ENCODE results near the gene MINK1. TPM values are rescaled to one million over a fixed set of nuclear protein-coding genes. Genes with fewer than 3 reads are reported as not detected.

Gene MINK1
- polyA plus RNA-seq, 2 of the 4 experiments (the other 2 are of a cell fraction), result 41.3 to 66.9 TPM

DNA sequence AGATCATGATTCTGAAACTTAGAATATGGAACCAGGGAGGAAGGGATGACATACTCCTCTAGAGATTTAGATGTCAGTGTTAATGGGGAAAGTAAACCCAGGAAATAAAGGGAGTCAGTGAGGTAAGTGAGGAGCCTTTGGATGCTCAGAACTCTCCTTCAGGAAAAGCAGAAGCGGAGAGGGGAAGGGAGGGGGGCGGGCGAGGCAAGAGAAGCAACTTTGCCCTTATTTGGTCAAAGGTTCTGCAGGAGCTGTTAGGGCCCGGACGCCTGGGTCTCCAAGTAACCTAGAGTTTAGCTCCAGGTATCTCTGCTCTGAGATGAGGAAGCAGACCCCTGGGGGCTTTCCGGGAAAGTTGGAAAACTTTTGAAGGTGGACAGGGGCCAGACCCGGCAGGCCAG, 113.9 kb downstream of the MINK1 start:
- ATAC-seq (no peak), DNase-seq (ENCODE audit: low read depth in 1 of 2, low spot score in 1 of 2) (peak in 1 of 2 experiments; percentile 64), FAIRE-seq (no peak)
- peaks cover 61% of the 10 kb centered on the region for H3K4me1 ChIP-seq
- TF ChIP-seq, protein P1, sequence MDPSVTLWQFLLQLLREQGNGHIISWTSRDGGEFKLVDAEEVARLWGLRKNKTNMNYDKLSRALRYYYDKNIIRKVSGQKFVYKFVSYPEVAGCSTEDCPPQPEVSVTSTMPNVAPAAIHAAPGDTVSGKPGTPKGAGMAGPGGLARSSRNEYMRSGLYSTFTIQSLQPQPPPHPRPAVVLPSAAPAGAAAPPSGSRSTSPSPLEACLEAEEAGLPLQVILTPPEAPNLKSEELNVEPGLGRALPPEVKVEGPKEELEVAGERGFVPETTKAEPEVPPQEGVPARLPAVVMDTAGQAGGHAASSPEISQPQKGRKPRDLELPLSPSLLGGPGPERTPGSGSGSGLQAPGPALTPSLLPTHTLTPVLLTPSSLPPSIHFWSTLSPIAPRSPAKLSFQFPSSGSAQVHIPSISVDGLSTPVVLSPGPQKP (IDR thresholded peaks at IDR 0.05; ENCODE audit: low read depth, low read length), result peak; percentile 70; the same call in 1 of the 2 replicates
- TF ChIP-seq, protein P2, sequence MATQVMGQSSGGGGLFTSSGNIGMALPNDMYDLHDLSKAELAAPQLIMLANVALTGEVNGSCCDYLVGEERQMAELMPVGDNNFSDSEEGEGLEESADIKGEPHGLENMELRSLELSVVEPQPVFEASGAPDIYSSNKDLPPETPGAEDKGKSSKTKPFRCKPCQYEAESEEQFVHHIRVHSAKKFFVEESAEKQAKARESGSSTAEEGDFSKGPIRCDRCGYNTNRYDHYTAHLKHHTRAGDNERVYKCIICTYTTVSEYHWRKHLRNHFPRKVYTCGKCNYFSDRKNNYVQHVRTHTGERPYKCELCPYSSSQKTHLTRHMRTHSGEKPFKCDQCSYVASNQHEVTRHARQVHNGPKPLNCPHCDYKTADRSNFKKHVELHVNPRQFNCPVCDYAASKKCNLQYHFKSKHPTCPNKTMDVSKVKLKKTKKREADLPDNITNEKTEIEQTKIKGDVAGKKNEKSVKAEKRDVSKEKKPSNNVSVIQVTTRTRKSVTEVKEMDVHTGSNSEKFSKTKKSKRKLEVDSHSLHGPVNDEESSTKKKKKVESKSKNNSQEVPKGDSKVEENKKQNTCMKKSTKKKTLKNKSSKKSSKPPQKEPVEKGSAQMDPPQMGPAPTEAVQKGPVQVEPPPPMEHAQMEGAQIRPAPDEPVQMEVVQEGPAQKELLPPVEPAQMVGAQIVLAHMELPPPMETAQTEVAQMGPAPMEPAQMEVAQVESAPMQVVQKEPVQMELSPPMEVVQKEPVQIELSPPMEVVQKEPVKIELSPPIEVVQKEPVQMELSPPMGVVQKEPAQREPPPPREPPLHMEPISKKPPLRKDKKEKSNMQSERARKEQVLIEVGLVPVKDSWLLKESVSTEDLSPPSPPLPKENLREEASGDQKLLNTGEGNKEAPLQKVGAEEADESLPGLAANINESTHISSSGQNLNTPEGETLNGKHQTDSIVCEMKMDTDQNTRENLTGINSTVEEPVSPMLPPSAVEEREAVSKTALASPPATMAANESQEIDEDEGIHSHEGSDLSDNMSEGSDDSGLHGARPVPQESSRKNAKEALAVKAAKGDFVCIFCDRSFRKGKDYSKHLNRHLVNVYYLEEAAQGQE (IDR thresholded peaks at IDR 0.05), result no peak
- 2% methylated on average over 5 of the region's 7 CpGs for WGBS (ENCODE audit: missing lambda C conversion rate)
- peak overlapping the region; percentile 98 for H3K4me3 ChIP-seq
- H3K9me3 ChIP-seq, result no peaks in the 10 kb centered on the region
- ChIA-PET POLR2A (interaction anchor here (1.9 to 5.3 kb wide), 2 partner anchors 20 to 157 kb away, joined by 7 to 67 read pairs; partner anchors contain the start of gene SPAG7), CTCF (interaction anchor here (1.0 to 3.7 kb wide), 4 partner anchors 21 to 50 kb away, joined by 3 to 17 read pairs (median 6); partner anchors contain the start of genes CAMTA2, INCA1 and SPAG7)
- H3K4me2 ChIP-seq, result peak overlapping the region; percentile 99
- H3K27ac ChIP-seq, result peak overlapping the region; percentile 99

Other genes starting within 250 kb of the MINK1 start
- gene SMTNL2, start 248.8 kb upstream of the MINK1 start, polyA plus RNA-seq (2011; rRNA removed), result 0.05 and 0.07 TPM in 2 replicates
- 0.06 to 0.21 TPM (median 0.10 TPM) in 3 replicates for gene SMTNL2, start 248.8 kb upstream of the MINK1 start, polyA plus RNA-seq (2017; fragmentation: RNase III; extraction: RNeasy Plus Mini Kit Qiagen cat#74134 plus additional on column Dnase treatment)
- gene ALOX15, start 191.7 kb upstream of the MINK1 start, polyA plus RNA-seq (2011; rRNA removed), result 0.12 and 0.15 TPM in 2 replicates
- 0.08 to 0.12 TPM in 2 of 3 replicates, not detected in the other for gene ALOX15, start 191.7 kb upstream of the MINK1 start, polyA plus RNA-seq (2017; fragmentation: RNase III; extraction: RNeasy Plus Mini Kit Qiagen cat#74134 plus additional on column Dnase treatment)
- 30.2 and 35.5 TPM in 2 replicates for gene PELP1, start 129.2 kb upstream of the MINK1 start, polyA plus RNA-seq (2011; rRNA removed)
- 52.5 to 60.0 TPM (median 56.1 TPM) in 3 replicates for gene PELP1, start 129.2 kb upstream of the MINK1 start, polyA plus RNA-seq (2017; fragmentation: RNase III; extraction: RNeasy Plus Mini Kit Qiagen cat#74134 plus additional on column Dnase treatment)
- gene ARRB2, start 122.7 kb upstream of the MINK1 start, polyA plus RNA-seq (2011; rRNA removed), result 73.1 and 74.9 TPM in 2 replicates
- gene ARRB2, start 122.7 kb upstream of the MINK1 start, polyA plus RNA-seq (2017; fragmentation: RNase III; extraction: RNeasy Plus Mini Kit Qiagen cat#74134 plus additional on column Dnase treatment), result 61.0 to 68.2 TPM (median 67.8 TPM) in 3 replicates
- gene MED11, start 101.9 kb upstream of the MINK1 start, polyA plus RNA-seq (2011; rRNA removed), result 57.2 and 74.0 TPM in 2 replicates
- 52.6 to 62.5 TPM (median 58.1 TPM) in 3 replicates for gene MED11, start 101.9 kb upstream of the MINK1 start, polyA plus RNA-seq (2017; fragmentation: RNase III; extraction: RNeasy Plus Mini Kit Qiagen cat#74134 plus additional on column Dnase treatment)
- 0.15 and 0.16 TPM in 2 replicates for gene ZMYND15, start 93.5 kb upstream of the MINK1 start, polyA plus RNA-seq (2011; rRNA removed)
- 0.19 to 0.22 TPM (median 0.20 TPM) in 3 replicates for gene ZMYND15, start 93.5 kb upstream of the MINK1 start, polyA plus RNA-seq (2017; fragmentation: RNase III; extraction: RNeasy Plus Mini Kit Qiagen cat#74134 plus additional on column Dnase treatment)
- gene CXCL16, start 93.4 kb upstream of the MINK1 start, polyA plus RNA-seq (2011; rRNA removed), result 13.8 and 20.5 TPM in 2 replicates
- gene CXCL16, start 93.4 kb upstream of the MINK1 start, polyA plus RNA-seq (2017; fragmentation: RNase III; extraction: RNeasy Plus Mini Kit Qiagen cat#74134 plus additional on column Dnase treatment), result 9.1 to 11.2 TPM (median 10.1 TPM) in 3 replicates
- gene TM4SF5, start 61.5 kb upstream of the MINK1 start, polyA plus RNA-seq (2011; rRNA removed), result 0.80 and 1.2 TPM in 2 replicates
- 0.51 to 1.2 TPM (median 0.68 TPM) in 3 replicates for gene TM4SF5, start 61.5 kb upstream of the MINK1 start, polyA plus RNA-seq (2017; fragmentation: RNase III; extraction: RNeasy Plus Mini Kit Qiagen cat#74134 plus additional on column Dnase treatment)
- 0.50 and 0.58 TPM in 2 replicates for gene VMO1, start 47.0 kb upstream of the MINK1 start, polyA plus RNA-seq (2011; rRNA removed)
- 0.39 to 1.1 TPM (median 0.81 TPM) in 3 replicates for gene VMO1, start 47.0 kb upstream of the MINK1 start, polyA plus RNA-seq (2017; fragmentation: RNase III; extraction: RNeasy Plus Mini Kit Qiagen cat#74134 plus additional on column Dnase treatment)
- gene GLTPD2, start 44.4 kb upstream of the MINK1 start, polyA plus RNA-seq (2011; rRNA removed), result not detected in 2 replicates
- not detected in 3 replicates for gene GLTPD2, start 44.4 kb upstream of the MINK1 start, polyA plus RNA-seq (2017; fragmentation: RNase III; extraction: RNeasy Plus Mini Kit Qiagen cat#74134 plus additional on column Dnase treatment)
- 376 and 414 TPM in 2 replicates for gene PSMB6, start 37.2 kb upstream of the MINK1 start, polyA plus RNA-seq (2011; rRNA removed)
- gene PSMB6, start 37.2 kb upstream of the MINK1 start, polyA plus RNA-seq (2017; fragmentation: RNase III; extraction: RNeasy Plus Mini Kit Qiagen cat#74134 plus additional on column Dnase treatment), result 387 to 424 TPM (median 414 TPM) in 3 replicates
- 17.0 and 20.2 TPM in 2 replicates for gene PLD2, start 26.2 kb upstream of the MINK1 start, polyA plus RNA-seq (2011; rRNA removed)
- gene PLD2, start 26.2 kb upstream of the MINK1 start, polyA plus RNA-seq (2017; fragmentation: RNase III; extraction: RNeasy Plus Mini Kit Qiagen cat#74134 plus additional on column Dnase treatment), result 23.0 to 27.4 TPM (median 23.7 TPM) in 3 replicates
- gene C17orf107, start 66.2 kb downstream of the MINK1 start, polyA plus RNA-seq (2011; rRNA removed), result 0.11 and 0.13 TPM in 2 replicates
- gene C17orf107, start 66.2 kb downstream of the MINK1 start, polyA plus RNA-seq (2017; fragmentation: RNase III; extraction: RNeasy Plus Mini Kit Qiagen cat#74134 plus additional on column Dnase treatment), result 0.16 to 0.30 TPM (median 0.25 TPM) in 3 replicates
- 0.07 and 0.10 TPM in 2 replicates for gene CHRNE, start 69.8 kb downstream of the MINK1 start, polyA plus RNA-seq (2011; rRNA removed)
- 0.12 to 0.14 TPM (median 0.13 TPM) in 3 replicates for gene CHRNE, start 69.8 kb downstream of the MINK1 start, polyA plus RNA-seq (2017; fragmentation: RNase III; extraction: RNeasy Plus Mini Kit Qiagen cat#74134 plus additional on column Dnase treatment)
- gene GP1BA, start 98.9 kb downstream of the MINK1 start, polyA plus RNA-seq (2011; rRNA removed), result not detected in 2 replicates
- not detected in 3 replicates for gene GP1BA, start 98.9 kb downstream of the MINK1 start, polyA plus RNA-seq (2017; fragmentation: RNase III; extraction: RNeasy Plus Mini Kit Qiagen cat#74134 plus additional on column Dnase treatment)
- 60.2 and 64.4 TPM in 2 replicates for gene SLC25A11, start 106.7 kb downstream of the MINK1 start, polyA plus RNA-seq (2011; rRNA removed)
- 64.4 to 69.2 TPM (median 67.9 TPM) in 3 replicates for gene SLC25A11, start 106.7 kb downstream of the MINK1 start, polyA plus RNA-seq (2017; fragmentation: RNase III; extraction: RNeasy Plus Mini Kit Qiagen cat#74134 plus additional on column Dnase treatment)
- gene RNF167, start 106.9 kb downstream of the MINK1 start, polyA plus RNA-seq (2011; rRNA removed), result 98.7 and 110 TPM in 2 replicates
- 83.9 to 93.7 TPM (median 86.4 TPM) in 3 replicates for gene RNF167, start 106.9 kb downstream of the MINK1 start, polyA plus RNA-seq (2017; fragmentation: RNase III; extraction: RNeasy Plus Mini Kit Qiagen cat#74134 plus additional on column Dnase treatment)
- 1,417 and 1,732 TPM in 2 replicates for gene PFN1, start 115.2 kb downstream of the MINK1 start, polyA plus RNA-seq (2011; rRNA removed)
- 3,195 to 3,341 TPM (median 3,230 TPM) in 3 replicates for gene PFN1, start 115.2 kb downstream of the MINK1 start, polyA plus RNA-seq (2017; fragmentation: RNase III; extraction: RNeasy Plus Mini Kit Qiagen cat#74134 plus additional on column Dnase treatment)
- gene ENO3, start 117.8 kb downstream of the MINK1 start, polyA plus RNA-seq (2011; rRNA removed), result 52.5 and 53.5 TPM in 2 replicates
- 79.0 to 109 TPM (median 102 TPM) in 3 replicates for gene ENO3, start 117.8 kb downstream of the MINK1 start, polyA plus RNA-seq (2017; fragmentation: RNase III; extraction: RNeasy Plus Mini Kit Qiagen cat#74134 plus additional on column Dnase treatment)
- 72.6 and 94.9 TPM in 2 replicates for gene SPAG7, start 134.5 kb downstream of the MINK1 start, polyA plus RNA-seq (2011; rRNA removed)
- 101 to 102 TPM (median 102 TPM) in 3 replicates for gene SPAG7, start 134.5 kb downstream of the MINK1 start, polyA plus RNA-seq (2017; fragmentation: RNase III; extraction: RNeasy Plus Mini Kit Qiagen cat#74134 plus additional on column Dnase treatment)
- gene CAMTA2, start 154.3 kb downstream of the MINK1 start, polyA plus RNA-seq (2011; rRNA removed), result 12.4 and 17.7 TPM in 2 replicates
- 30.1 to 33.8 TPM (median 30.3 TPM) in 3 replicates for gene CAMTA2, start 154.3 kb downstream of the MINK1 start, polyA plus RNA-seq (2017; fragmentation: RNase III; extraction: RNeasy Plus Mini Kit Qiagen cat#74134 plus additional on column Dnase treatment)
- 0.66 and 0.86 TPM in 2 replicates for gene INCA1, start 164.2 kb downstream of the MINK1 start, polyA plus RNA-seq (2011; rRNA removed)
- gene INCA1, start 164.2 kb downstream of the MINK1 start, polyA plus RNA-seq (2017; fragmentation: RNase III; extraction: RNeasy Plus Mini Kit Qiagen cat#74134 plus additional on column Dnase treatment), result 1.1 to 1.3 TPM (median 1.1 TPM) in 3 replicates
- 42.0 and 48.4 TPM in 2 replicates for gene KIF1C, start 164.6 kb downstream of the MINK1 start, polyA plus RNA-seq (2011; rRNA removed)
- gene KIF1C, start 164.6 kb downstream of the MINK1 start, polyA plus RNA-seq (2017; fragmentation: RNase III; extraction: RNeasy Plus Mini Kit Qiagen cat#74134 plus additional on column Dnase treatment), result 74.0 to 77.4 TPM (median 76.5 TPM) in 3 replicates
- 1.4 and 1.9 TPM in 2 replicates for gene SLC52A1, start 202.1 kb downstream of the MINK1 start, polyA plus RNA-seq (2011; rRNA removed)
- 1.0 to 1.4 TPM (median 1.3 TPM) in 3 replicates for gene SLC52A1, start 202.1 kb downstream of the MINK1 start, polyA plus RNA-seq (2017; fragmentation: RNase III; extraction: RNeasy Plus Mini Kit Qiagen cat#74134 plus additional on column Dnase treatment)
- 4.1 and 4.8 TPM in 2 replicates for gene ZFP3, start 245.1 kb downstream of the MINK1 start, polyA plus RNA-seq (2011; rRNA removed)
- 1.6 to 1.9 TPM (median 1.7 TPM) in 3 replicates for gene ZFP3, start 245.1 kb downstream of the MINK1 start, polyA plus RNA-seq (2017; fragmentation: RNase III; extraction: RNeasy Plus Mini Kit Qiagen cat#74134 plus additional on column Dnase treatment)

Measured in A549 (cell line).